HTERT RPE-1 (cell line): Measurements from ENCODE around the gene MAFB.

ENCODE experiments used
- in situ Hi-C: fragments of 300-500 bp; cut with MboI; formaldehyde crosslinking; loops from 4 replicates; pipeline ENCODE4 v1.14.3; 2020; ENCODE audit warnings: low sequenced_read_pairs

MAFB gene

DNA sequence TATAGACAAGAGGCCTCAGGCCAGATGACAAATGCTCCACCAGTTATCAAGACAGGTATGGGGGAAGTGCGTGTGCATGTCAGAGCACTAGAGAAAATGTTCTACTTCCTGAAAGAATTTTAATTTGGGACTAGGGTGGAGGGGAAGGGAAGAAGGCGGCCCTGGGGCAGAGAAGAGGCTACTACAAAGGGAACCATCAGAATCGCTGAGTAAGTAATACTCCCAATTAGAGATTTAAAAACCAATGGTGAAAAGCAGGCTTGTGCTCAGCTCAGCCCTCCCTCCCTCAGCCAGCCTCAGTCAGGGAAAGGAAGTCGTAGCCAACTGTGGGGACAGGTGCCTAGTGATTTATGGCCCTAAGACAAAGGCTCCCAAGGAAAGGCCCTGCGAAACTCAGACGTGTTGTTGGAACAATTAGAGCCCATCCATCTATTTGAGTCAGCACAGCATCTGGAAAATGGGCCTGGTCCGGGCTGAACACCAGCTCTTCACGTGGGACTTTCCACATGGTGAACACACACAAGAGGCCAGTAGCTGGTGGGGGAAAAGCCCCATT lies 15.0 kb upstream of the MAFB start:
- in situ Hi-C loops: no loop called here

DNA sequence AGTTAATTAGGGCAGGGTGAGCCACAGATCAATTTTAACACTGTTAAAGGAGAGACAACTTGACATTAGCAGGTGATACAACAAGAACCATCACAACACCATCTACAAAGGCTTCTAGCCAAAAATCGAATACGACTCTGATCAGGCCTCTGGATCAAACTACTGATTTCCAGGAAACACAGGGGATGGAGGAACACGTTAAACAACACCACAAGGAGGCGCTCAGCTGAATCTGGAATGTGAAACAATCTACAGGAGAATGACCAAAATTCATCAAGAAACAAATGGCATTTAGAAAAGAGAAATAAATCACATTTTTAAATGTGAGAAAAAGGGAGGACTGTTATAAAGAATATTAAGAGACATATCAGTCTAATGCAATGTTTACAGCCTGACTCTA lies 13.5 kb upstream of the MAFB start:
- in situ Hi-C loops: no loop called here

DNA sequence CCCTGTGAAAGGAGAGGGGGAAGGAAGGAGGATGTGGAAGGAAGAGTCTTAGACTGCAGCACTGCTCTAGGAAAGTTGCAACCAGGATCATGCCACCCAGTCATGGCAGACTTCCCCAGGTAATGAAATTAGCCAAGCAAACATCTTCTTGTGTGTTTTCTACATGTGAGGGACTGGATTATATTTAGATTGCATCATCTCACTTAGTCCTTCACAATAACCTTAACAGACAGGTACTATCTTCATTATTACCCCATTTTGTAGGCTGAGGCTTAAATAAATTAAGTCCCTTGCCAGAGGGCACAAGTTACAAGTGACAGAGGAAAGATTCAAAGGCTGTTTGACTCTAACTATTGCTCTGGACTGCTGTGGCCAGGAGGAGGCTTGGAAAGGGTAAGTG lies 9.7 kb upstream of the MAFB start:
- in situ Hi-C loops: no loop called here

DNA sequence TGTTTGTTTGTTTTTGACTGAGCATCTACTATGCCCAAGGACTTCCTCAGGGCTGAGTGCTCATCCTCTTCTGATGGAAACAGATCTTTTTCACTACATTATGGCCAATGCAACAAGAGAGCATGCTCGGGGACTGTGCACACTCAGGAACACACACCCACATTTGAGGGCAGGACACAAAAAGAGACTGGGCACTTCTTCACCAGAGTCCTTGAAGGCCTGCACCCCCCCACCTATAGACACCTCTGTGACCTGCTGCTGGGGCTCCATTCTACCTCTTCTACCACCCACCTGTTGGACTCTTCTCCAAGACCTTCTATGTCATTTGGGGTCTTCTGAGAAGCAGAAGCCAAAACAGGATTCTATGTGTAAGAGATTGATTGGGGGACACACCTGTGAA lies 9.2 kb upstream of the MAFB start:
- in situ Hi-C loops: no loop called here

DNA sequence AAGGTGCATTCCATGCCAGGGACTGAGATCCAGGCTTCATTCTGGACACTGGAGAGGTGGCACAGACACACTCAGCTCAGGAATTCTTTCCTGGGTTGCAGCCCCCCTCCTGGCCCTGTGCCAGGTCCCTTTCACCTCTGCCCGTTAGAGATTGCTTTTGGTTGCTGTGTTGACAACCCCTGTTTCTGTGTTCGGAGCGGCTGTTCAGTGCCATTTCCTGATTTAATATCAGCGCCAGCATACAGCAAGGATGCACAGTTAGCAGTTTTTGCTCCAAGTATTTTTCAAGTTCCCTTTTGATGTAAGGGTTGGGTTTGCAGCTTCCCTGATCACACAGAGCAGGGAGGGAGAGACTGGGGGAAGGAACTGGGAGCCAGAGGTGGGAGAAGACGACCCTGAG lies 8.5 kb upstream of the MAFB start:
- in situ Hi-C loops: no loop called here

DNA sequence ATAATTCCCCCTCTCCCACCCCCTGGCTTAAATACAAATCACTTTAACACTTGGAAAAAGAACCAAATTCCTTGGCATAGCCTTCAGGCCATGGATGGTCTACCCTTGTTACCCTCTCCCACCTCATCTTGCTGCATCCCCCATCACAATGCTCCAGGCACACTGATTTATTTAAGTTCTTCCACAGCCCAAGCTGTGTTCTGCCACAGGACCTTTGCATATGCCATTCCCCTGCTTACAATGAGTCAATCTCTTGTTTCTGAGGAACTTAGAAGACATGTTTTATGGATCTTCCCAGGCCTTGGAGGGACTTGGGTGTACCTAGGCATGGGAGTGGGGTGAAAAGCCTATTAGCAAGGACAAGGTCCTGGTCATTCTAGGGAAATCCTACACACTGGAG lies 6.2 kb upstream of the MAFB start:
- in situ Hi-C loops: no loop called here

DNA sequence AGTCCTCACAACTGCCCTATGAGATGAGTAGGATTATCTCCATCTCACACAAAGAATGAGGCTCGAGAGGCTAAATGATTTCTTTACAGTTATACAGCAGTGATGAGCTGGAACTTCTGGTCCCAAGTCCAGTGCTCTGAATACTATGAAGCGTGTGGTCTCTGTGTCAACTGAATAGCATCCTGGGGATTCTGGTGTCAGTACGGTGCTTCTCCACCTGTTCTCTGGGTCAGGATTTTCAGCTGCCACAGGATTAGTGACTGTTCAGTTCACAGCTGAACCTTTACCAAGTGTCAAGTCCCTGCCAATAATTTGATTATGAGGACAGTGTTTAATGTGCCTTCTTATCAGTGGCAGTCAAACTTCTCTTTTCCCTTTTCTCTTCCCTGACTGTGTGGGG lies 5.2 kb upstream of the MAFB start:
- in situ Hi-C loops: no loop called here

DNA sequence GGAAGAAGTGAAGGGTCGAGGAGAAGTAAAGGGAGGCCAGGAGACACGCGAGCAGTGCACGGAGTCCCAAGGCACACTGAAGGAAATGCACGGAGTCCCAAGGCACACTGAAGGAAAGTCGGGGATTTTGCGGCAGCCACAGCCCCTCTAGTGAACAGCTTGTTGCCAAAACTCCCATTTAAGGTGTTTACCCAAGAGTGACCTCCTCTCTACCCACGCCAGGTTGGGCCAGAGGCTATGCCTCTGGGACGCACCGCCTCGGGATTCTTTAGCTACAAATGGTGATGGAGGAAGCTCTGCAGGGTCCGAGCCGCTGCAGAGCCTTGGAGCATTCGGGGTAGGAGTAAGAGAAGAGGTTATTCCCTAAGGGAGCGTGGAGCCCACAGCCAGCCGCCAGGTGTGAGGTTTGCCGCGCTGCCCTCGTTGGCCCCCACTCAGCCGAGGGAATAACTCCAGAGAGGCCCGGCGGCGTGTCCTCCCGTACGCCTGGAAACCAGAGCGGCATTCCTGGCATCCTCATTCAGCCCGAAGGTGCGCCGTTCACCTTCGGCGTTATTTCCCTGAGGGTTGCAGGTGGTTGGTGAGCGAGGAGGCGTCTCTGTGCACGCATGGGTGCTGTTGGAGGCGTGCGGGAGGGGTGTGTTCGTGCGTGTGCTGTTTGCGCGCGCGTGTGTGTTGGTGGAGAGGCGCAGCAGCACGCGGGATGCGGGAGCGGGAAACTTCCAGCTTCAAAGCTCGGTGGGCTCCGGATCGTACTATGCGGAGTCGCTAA lies 3.4 kb upstream of the MAFB start:
- in situ Hi-C loops: no loop called here

DNA sequence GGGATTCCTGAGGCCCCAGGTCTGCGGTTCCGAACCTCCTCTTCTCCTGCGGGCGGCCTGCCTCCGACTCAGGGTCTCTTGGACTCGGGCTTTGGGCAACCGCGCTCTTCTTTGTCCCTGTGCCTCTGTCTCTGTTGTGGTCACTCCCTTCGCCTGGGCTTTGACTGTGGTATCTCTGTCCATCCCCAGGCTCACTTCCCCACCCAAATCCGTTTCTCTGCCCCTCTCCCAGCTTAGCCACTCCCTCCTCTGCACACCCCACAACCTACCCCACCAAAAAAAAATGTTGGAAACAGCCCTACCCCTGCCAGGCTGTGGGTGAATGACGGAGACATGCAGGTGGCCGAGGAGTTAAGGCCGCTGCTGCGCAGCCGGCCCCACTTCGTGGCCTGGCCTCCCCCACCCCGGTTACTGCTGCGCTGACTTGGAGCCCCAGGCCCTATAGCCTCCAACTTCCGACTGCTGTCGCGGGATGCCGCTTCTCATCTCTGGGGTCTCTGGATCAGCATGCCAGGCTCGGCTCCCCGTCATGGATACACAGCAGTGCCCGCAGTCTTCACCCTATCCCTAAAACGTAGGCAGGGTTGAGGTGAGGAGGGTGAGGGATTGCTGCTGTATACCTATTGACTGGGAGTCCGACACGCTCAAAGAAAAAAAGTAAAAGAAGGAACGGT lies 2.7 kb upstream of the MAFB start:
- in situ Hi-C loops: no loop called here

DNA sequence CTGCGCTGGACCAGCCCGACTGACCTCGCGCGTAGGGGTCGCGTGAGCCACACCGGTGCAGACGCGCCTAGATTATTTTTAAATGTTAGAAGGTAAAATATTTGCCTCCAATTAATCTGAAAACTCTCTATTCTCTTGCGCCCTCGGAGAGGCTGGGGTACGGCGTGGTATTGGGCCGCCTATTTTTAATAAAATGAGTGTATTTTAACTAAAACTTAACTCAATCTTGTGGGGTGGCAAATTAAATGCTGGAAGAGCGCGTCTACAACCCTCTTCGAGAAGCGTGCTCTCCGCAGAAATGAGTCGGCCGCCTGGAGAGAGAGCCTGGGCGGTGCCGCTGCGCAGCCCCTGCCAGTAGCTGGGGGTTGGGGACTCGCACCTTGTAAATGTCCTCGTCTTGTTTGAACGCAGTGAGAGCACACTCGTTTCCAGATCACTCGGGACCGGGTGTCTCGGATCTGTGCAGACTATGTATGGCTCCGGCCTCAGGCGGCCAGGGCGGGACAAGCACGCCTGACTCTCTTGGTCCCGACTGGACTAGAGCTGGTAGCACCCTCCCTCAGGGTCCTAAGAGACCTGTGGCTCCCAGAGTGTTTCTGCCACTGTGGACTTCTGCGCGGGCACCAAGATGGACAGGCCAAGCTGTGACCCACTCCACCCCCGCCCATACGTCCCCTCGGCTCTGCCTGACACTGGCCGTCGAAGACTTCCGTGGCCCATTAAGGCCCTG lies 2.0 kb upstream of the MAFB start:
- in situ Hi-C loops: no loop called here

DNA sequence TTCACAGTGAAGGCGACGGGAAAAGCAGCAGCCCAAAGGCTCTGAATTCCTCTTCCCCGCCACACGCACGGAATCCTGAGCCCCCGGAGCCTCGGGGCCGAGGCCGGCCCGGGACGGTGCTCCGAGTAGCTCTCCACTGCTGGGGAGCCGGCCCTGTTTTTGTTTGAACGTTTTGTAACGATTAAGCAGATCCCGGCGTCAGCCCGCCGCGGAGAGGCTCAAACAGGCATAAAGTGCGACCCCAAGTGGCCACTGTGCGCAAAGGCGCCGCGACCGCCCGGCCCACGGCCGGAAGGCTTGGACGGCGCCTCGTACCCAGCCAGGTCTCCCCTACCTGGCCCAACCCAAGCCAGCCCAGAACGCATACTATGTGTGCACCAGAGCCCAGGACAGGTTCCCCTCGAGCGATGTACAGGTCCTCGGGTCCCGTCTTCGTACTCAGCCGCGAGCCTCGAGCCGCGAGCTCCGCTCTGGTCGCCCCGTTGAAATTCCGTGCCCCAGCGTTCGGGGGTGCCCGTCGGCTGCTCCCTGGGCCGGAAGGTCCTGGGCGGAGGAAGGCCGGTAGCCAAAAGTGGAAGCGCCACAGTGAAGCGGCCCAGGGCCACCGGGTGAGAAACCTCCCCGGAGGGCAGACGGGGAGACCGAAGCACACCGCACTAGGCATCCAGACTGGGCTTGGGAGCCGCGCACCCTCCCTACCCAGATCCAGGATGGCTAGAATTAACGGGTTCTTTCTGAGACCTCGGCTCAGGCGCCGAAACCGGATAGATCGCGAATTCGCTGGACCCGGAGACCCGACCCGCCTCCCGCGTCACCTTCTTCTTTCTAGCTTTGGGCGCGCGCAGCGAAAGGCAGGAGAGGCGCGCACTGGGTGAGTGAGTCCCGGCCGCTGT lies 1.2 kb upstream of the MAFB start:
- in situ Hi-C loops: no loop called here

DNA sequence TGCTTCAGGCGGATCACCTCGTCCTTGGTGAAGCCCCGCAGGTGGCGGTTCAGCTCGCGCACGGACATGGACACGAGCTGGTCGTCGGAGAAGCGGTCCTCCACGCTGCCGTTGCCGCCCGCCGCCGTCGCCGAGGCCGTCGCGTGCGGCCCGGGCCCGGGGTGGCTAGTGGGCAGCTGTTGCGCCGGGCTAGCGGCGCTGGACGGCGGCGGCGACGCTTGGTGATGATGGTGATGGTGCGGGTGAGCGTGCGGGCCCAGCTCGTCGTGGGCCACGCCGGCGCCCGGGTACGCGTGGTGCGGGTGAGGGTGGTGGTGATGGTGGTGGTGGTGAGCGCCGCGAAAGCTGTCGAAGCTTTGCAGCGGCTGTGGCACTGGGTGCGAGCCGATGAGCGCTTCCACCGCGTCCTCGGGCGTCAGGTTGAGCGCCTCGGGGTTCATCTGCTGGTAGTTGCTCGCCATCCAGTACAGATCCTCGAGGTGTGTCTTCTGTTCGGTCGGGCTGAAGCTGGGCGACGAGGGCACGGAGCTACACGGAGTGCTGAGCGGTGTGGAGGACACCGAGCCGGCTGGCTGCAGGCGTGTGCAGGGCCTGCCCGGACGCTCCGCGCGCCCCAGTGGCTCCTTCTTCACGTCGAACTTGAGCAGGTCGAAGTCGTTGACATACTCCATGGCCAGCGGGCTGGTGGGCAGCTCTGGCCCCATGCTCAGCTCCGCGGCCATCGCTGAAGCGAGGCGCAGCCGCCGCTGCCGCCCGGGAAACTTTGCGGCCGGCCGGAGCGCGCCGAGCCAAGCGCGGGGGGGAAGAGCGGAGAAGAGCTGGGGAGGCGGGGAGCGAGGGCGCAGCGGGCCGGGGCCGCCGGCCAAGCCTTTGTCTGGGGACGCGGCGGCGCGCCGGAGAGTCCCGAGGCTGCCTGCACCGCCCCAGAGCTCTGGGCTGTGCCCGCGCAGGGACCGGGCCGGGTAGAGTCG lies 622 bp downstream of the MAFB start:
- in situ Hi-C loops: no loop called here

DNA sequence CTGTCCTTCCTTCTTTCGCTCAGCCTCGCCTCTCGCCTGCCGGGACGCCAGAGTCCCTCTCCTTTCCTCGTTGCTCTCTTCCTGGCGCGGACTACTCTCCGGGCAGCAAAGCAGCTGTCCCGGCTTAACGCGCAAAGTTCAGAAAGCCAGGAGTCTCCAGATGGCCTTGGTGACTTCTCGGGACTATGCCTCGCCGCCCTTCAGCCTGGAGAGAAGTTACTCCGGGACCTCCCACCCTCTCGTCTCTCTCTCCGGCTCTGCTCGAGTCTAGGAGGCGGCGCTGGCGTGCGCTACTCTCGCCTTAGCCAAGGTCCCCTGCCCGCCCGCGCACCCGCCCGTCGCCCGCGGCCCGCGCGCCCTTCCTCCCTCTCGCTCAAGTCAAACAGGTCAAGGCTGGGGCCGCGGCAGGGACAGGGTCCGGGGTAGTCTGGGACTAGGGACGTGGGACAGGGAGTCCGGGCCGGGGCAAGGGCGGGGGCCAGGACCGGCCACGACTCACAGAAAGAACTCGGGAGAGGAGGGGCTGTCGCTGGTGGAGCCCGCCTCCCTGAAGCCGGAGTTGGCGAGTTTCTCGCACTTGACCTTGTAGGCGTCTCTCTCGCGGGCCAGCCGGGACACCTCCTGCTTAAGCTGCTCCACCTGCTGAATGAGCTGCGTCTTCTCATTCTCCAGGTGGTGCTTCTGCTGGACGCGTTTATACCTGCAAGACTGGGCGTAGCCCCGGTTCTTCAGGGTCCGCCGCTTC lies 1.5 kb downstream of the MAFB start:
- in situ Hi-C loops: no loop called here

DNA sequence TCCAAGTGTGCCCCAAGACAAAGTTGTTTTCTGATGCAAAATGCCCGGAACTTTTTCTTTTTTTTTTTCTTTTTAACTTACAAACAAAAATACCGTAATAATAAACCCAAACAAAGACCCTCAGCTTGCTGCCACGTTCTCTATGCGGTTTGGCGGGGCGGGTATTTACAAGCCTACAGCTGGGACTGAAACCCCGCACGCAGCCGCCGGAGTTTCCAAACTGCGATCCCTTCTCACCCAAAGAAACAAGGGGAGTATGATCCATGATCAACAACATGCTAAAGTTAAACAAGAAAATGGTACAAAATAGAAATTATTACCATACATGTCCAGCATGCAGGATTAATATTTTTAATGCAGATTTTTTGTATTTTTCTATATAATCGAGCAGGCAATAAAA lies 2.1 kb downstream of the MAFB start:
- in situ Hi-C loops: no loop called here

DNA sequence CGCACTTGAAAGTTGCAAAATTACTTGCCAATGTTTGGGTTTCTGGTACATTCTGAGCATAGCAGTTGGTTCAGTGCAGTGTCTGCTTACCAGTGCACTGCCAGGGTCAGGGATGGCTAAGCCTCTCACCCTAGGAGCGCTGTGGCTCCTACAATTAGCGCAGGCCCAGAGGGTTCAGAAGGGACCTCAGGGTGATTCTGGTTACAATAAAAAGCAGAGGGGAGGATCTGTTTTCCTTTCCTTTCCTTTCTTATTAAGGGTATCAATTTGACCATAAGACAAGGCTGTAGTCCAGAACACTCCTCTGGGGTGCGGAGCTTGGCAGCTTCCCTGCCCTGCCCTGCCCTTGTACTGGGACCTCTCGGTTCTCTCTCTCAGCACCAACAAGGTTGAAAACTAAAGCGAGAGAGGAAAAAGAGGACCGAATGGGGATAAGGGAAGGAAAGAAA lies 2.6 kb downstream of the MAFB start:
- in situ Hi-C loops: no loop called here

DNA sequence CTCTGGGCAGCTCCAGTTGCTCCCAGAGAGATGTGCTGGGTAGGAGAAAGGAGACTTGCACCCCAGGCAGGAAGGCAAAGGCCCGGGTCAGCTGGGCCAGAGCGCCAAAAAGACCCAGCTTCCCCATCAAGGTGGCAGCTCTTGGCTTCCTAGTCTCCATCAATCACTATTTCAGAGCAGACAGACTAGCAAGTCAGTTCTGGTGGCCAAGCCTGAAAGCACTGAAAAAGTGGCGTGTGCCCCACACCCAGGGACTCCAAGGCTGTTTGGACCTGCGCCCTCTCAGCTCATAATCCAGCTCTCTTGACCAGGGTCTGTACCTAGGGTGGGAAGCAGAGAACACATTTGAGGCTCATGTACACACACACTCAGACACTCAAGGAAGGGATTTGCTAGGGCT lies 3.7 kb downstream of the MAFB start:
- in situ Hi-C loops: no loop called here

DNA sequence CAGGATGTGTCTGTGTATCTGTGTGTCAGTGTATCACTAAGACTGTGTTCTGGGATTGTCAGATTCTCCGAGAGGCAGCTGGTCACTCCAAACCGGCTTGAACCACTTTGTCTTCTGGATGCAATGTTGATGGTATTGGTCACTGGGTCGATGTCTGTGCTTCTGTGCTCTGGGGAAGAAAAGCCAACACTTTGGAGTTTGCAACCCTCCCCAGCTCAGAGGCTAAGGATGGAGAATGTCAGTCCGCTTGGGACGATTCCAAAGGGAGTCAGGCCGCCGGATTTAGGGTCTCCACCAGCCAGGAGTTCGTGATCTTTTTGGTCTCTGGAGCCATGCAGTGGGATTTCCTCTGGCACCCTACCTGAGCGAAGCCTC lies 5.2 kb downstream of the MAFB start:
- in situ Hi-C loops: no loop called here

DNA sequence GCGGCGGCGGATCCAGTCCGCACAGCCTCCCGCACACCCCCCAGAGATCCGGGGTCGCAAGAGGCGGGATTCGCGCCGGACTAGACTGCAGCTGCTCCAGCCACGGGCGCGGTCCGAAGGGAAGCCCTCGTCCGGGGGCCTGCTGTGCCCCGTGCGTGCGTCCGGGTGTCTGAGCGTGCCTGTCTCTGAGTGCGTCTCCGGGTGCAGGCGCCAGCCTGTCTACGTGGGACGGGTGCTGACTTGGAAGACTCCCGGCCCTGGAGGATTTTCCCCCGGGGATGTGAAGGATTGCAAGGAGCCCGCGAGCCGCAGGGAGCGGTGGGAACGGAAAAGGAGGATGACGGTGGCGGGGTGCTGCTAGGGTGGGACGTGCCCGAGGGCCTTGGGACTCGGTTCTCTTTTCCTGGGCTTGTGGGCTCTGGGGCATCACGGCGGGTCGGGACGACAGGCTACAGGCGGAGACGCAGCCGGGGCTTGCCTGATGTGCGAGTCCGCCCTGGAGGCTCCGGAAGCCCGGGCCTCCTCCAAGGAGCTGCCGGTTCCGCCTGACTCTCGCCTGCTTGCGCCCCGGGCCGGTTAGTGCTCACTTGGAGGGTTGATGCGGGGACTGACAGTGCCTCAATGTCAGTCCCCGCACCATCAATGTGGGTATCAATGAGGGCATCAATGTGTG lies 5.7 kb downstream of the MAFB start:
- in situ Hi-C loops: no loop called here
